PC-9 (cell line): ENCODE data around the gene CYP11A1.
"Not testable (repeated sequence)": the region's sequence is repeated elsewhere in the genome, so short reads cannot be mapped to it uniquely, and the experiment has no call there.

Source experiments
- CTCF ChIP-seq: fragments of 200-600 bp; sonication (generic); conservative IDR thresholded peaks from 2 replicates; pipeline ENCODE4 v1.6.1; 2017; ENCODE audit warnings: mixed run types, antibody characterized with exemption, mild to moderate bottlenecking, moderate library complexity
- EZH2 ChIP-seq: fragments of 200-600 bp; sonication (generic); IDR thresholded peaks from 2 replicates; pipeline ENCODE4 v1.8.0; 2017; ENCODE audit warnings: antibody characterized with exemption, low read depth

- TF ChIP-seq CTCF, EZH2: not testable (repeated sequence)
Measured at GRCh38 chr15:74360855-74361254, 6.6 kb downstream of the CYP11A1 start.
